Suprapubic skin (tissue), 3 donors: ENCODE data around the gene SPTB.

ENCODE experiments used
- EP300 ChIP-seq: sonication (generic); formaldehyde crosslinking; IDR thresholded peaks from one replicate; pipeline ENCODE4 v1.6.1; 2017; ENCODE audit warnings: antibody characterized with exemption
- TF ChIP-seq, protein P1 (sequence below), 2 donors: fragments of 200-600 bp in 1 of 2; fragments of 450-650 bp in 1 of 2; sonication (generic) in 1 of 2; IDR thresholded peaks; one replicate each; pipeline ENCODE4 v1.5.1; 2016 to 2019; ENCODE audit warnings: antibody characterized with exemption in 2 of 2, mild to moderate bottlenecking in 1 of 2, moderate library complexity in 1 of 2

DNA sequence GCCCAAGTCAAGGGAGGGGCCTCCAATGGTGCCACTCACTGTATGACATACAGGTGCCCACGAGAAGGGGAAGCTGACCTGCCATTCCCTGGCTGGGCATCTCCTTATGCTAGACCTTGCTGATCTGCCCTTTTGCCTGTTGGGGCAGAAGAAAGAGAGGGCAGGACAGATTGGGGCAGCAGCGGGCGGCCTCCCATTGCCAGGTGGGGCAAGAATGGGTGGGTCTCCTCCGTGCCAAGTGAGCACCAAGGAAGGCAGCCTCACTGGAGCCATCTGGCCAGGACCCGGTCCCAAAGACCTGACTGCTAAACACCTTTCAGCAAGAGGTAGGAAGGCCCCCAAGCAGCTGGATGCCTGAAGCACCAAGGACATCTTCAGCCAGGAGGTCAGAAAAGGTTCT, 125.0 kb downstream of the SPTB start:
- TF ChIP-seq, protein P1, sequence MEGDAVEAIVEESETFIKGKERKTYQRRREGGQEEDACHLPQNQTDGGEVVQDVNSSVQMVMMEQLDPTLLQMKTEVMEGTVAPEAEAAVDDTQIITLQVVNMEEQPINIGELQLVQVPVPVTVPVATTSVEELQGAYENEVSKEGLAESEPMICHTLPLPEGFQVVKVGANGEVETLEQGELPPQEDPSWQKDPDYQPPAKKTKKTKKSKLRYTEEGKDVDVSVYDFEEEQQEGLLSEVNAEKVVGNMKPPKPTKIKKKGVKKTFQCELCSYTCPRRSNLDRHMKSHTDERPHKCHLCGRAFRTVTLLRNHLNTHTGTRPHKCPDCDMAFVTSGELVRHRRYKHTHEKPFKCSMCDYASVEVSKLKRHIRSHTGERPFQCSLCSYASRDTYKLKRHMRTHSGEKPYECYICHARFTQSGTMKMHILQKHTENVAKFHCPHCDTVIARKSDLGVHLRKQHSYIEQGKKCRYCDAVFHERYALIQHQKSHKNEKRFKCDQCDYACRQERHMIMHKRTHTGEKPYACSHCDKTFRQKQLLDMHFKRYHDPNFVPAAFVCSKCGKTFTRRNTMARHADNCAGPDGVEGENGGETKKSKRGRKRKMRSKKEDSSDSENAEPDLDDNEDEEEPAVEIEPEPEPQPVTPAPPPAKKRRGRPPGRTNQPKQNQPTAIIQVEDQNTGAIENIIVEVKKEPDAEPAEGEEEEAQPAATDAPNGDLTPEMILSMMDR (IDR thresholded peaks at IDR 0.05), result no peak
- no peak for TF ChIP-seq EP300
